ENCODE data around the gene SLC25A21.

- TF ChIP-seq CTCF (IDR thresholded peaks at IDR 0.05 in 8 of 11, conservative IDR thresholded peaks at IDR 0.05 in 3 of 11) (no peak), POLR2A (IDR thresholded peaks at IDR 0.05) (no peak)
Observed at GRCh38 chr14:36666416-36667206, 505.8 kb downstream of the SLC25A21 start.
